Astrocyte (in vitro differentiated cells and primary cell): ENCODE measurements around the gene GLYATL3. TPM values are rescaled to one million over a fixed set of nuclear protein-coding genes. Genes with fewer than 3 reads are reported as not detected.

ENCODE experiments used
- DNase-seq: peaks from one replicate; pipeline ENCODE4 v3.0.0-alpha.2; 2010; ENCODE audit warnings: low read depth
- FAIRE-seq: peaks from 2 replicates; lab custom pipeline; 2011; peaks lifted over from hg19 to GRCh38; lab: Jason Lieb, UNC
- H2AFZ ChIP-seq: 2 replicates; pipeline ENCODE4 v1.6.0; 2012; ENCODE audit warnings: low read depth, low read length, inconsistent platforms
- H3K27ac ChIP-seq: 2 replicates; pipeline ENCODE4 v1.5.1; 2011; ENCODE audit warnings: low read depth, low read length, inconsistent platforms
- H3K27me3 ChIP-seq: 2 replicates; pipeline ENCODE4 v1.6.0; 2011; ENCODE audit warnings: low read length, inconsistent platforms; ENCODE audit not compliant: insufficient read depth
- H3K36me3 ChIP-seq: 2 replicates; pipeline ENCODE4 v1.5.1; 2011; ENCODE audit warnings: low read length, inconsistent platforms; ENCODE audit not compliant: insufficient read depth
- H3K4me1 ChIP-seq: 2 replicates; pipeline ENCODE4 v1.5.1; 2011; ENCODE audit warnings: low read length, inconsistent platforms; ENCODE audit not compliant: insufficient read depth
- H3K4me2 ChIP-seq: 2 replicates; pipeline ENCODE4 v1.6.0; 2012; ENCODE audit warnings: low read length, inconsistent platforms
- H3K4me3 ChIP-seq: 2 replicates; pipeline ENCODE4 v1.5.1; 2011; ENCODE audit warnings: low read depth, mild to moderate bottlenecking, low read length, inconsistent platforms; ENCODE audit not compliant: insufficient read depth
- H3K79me2 ChIP-seq: 2 replicates; pipeline ENCODE4 v1.6.0; 2012; ENCODE audit warnings: mild to moderate bottlenecking, low read length, inconsistent platforms; ENCODE audit not compliant: insufficient read depth
- H3K9ac ChIP-seq: 2 replicates; pipeline ENCODE4 v1.6.0; 2012; ENCODE audit warnings: mild to moderate bottlenecking, low read length, inconsistent platforms
- H3K9me3 ChIP-seq: 2 replicates; pipeline ENCODE4 v1.5.1; 2012; ENCODE audit warnings: low read depth, mild to moderate bottlenecking, low read length, inconsistent platforms; ENCODE audit not compliant: insufficient read depth
- H4K20me1 ChIP-seq: 2 replicates; pipeline ENCODE4 v1.6.0; 2012; ENCODE audit warnings: low read length, inconsistent platforms; ENCODE audit not compliant: insufficient read depth
- H3K27ac Mint-ChIP-seq: one replicate; pipeline ENCODE4 v1.8.0; 2021; ENCODE audit warnings: mild to moderate bottlenecking, mixed read lengths; ENCODE audit not compliant: unreplicated experiment
- H3K27me3 Mint-ChIP-seq: one replicate; pipeline ENCODE4 v1.8.0; 2021; ENCODE audit warnings: low read depth, mixed read lengths; ENCODE audit not compliant: unreplicated experiment
- H3K36me3 Mint-ChIP-seq: one replicate; pipeline ENCODE4 v1.8.0; 2021; ENCODE audit warnings: low read depth, mixed read lengths; ENCODE audit not compliant: unreplicated experiment
- H3K4me1 Mint-ChIP-seq: one replicate; pipeline ENCODE4 v1.8.0; 2021; ENCODE audit warnings: low read depth, mixed read lengths; ENCODE audit not compliant: unreplicated experiment
- H3K4me3 Mint-ChIP-seq: one replicate; pipeline ENCODE4 v1.8.0; 2021; ENCODE audit warnings: mild to moderate bottlenecking, moderate library complexity, mixed read lengths; ENCODE audit not compliant: unreplicated experiment
- H3K9me3 Mint-ChIP-seq: one replicate; pipeline ENCODE4 v1.8.0; 2021; ENCODE audit warnings: mild to moderate bottlenecking, mixed read lengths; ENCODE audit not compliant: unreplicated experiment
- CTCF ChIP-seq: IDR thresholded peaks from 2 replicates; pipeline ENCODE4 v1.5.1; 2011; ENCODE audit warnings: low read depth, mild to moderate bottlenecking, inconsistent platforms, low read length, moderate library complexity; ENCODE audit not compliant: insufficient read depth
- EZH2 ChIP-seq: IDR thresholded peaks from 2 replicates; pipeline ENCODE4 v1.6.1; 2012; ENCODE audit warnings: mild to moderate bottlenecking, low read length, inconsistent platforms; ENCODE audit not compliant: insufficient read depth
- total RNA-seq: library from RNA; stranded (reverse); gene quantifications from 2 replicates; pipeline ENCODE4 v1.2.1, GENCODE V29; 2021

Gene GLYATL3
- total RNA-seq, 1 donor from 2014 or later: not detected

GRCh38 chr6:49528571-49528970 is 28.8 kb downstream of the GLYATL3 start:
- H2AFZ ChIP-seq: no peak overlapping the region
- Mint-ChIP-seq H3K4me3 (no peak overlapping the region), H3K4me1 (no peaks in the 10 kb centered on the region), H3K36me3 (no peaks in the 10 kb centered on the region), H3K9me3 (no peaks in the 10 kb centered on the region), H3K27me3 (no peaks in the 10 kb centered on the region), H3K27ac (no peak overlapping the region)
- no peaks in the 10 kb centered on the region for H3K36me3 ChIP-seq
- no peak overlapping the region for H3K9ac ChIP-seq
- H3K27me3 ChIP-seq: no peaks in the 10 kb centered on the region
- H3K27ac ChIP-seq: no peak overlapping the region
- no peak for TF ChIP-seq EZH2
- TF ChIP-seq CTCF: no peak
- H3K4me1 ChIP-seq: no peaks in the 10 kb centered on the region
- H3K4me3 ChIP-seq: no peak overlapping the region
- FAIRE-seq (peak; percentile 5), DNase-seq (no peak)
- no peaks in the 10 kb centered on the region for H3K79me2 ChIP-seq
- no peaks in the 10 kb centered on the region for H3K9me3 ChIP-seq
- no peaks in the 10 kb centered on the region for H4K20me1 ChIP-seq
- H3K4me2 ChIP-seq: no peak overlapping the region

- no peaks in the 10 kb centered on the region for H4K20me1 ChIP-seq
- H3K27ac Mint-ChIP-seq: no peak overlapping the region
- no peak overlapping the region for H3K4me3 Mint-ChIP-seq
- H3K27ac ChIP-seq: no peak overlapping the region
- H3K4me1 ChIP-seq: no peaks in the 10 kb centered on the region
- H3K9ac ChIP-seq: no peak overlapping the region
- DNase-seq (no peak), FAIRE-seq (no peak)
- no peak overlapping the region for H3K4me3 ChIP-seq
- H3K36me3 ChIP-seq: no peaks in the 10 kb centered on the region
- no peak for TF ChIP-seq EZH2
- no peak for TF ChIP-seq CTCF
- no peak overlapping the region for H2AFZ ChIP-seq
- H3K79me2 ChIP-seq: no peaks in the 10 kb centered on the region
- no peaks in the 10 kb centered on the region for H3K27me3 ChIP-seq
- no peaks in the 10 kb centered on the region for H3K4me1 Mint-ChIP-seq
- no peaks in the 10 kb centered on the region for H3K9me3 Mint-ChIP-seq
- H3K36me3 Mint-ChIP-seq: no peaks in the 10 kb centered on the region
- no peaks in the 10 kb centered on the region for H3K27me3 Mint-ChIP-seq
- no peaks in the 10 kb centered on the region for H3K9me3 ChIP-seq
- no peak overlapping the region for H3K4me2 ChIP-seq
Observed at GRCh38 chr6:49530141-49530776, 30.5 kb downstream of the GLYATL3 start.
